Stimulated activated CD4-positive, alpha-beta T cell treated with anti-CD3 and anti-CD28 coated beads, Interleukin-15, amount 100 ng/mL, for 1 hour (primary cell): ENCODE data around the gene KLLN.
"Not testable (repeated sequence)": the region's sequence is repeated elsewhere in the genome, so short reads cannot be mapped to it uniquely, and the experiment has no call there.

Experiments used
- DNase-seq, 2 donors: peaks; one replicate each; pipeline ENCODE4 v3.0.0-alpha.2; 2020; ENCODE audit warnings: low read depth in 1 of 2, low spot score in 1 of 2

Gene KLLN

DNA sequence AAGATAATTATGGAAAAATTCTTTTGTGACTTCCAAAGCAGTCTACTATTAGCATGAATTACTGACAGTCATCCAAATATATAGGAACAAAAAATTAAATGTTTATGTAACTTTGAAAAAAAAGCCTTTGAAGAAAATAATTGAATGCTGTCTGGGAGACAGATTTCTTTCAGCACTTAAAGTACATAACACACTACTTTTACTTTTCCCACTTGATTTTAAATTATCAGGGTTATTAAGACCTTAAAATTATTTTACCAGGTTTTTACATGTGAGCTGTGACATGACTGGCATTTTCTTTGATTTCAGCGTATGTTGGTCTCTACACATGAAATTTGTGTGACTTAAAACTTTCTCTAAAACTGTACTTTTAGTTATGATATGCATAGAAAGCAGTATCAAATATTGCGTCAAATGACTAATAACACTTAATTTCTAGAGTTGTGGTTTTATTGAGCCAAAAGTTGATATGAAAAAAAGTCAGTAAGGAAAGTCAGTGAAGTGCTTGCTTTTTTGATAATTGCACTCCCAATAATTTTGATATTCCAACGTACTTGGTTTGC lies 3.2 kb upstream of the KLLN start:
- DNase-seq = no peak

DNA sequence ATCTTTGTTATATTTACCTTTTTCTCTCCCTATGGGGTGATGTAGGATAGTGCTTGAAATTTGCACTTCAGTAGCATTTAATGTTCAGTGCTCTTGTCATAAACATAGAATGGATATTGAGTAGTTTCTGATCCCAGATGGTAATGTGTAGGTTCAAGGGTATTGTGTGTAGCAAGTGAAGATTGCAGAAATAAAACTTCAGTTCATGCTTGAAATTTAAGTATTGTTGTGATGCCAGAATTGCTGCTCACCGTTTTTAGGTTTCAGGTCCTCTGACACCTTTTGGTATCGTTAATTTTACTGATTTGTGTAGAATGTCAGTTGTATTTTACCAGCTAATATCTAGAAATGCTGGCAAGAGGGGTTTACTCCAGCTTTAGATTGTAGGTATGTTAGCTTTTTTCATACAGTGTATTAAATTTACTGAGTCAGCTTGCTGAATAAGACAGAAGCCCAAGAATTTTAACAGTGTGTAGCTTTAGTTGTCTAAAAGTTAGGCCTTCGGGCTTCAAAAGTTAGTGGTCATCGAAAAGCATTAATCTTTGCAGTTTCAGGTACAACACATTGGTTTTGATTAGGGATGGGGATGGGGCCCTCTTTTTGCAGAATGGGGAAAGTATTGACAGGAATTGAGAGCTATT lies 2.0 kb upstream of the KLLN start:
- no peak for DNase-seq

DNA sequence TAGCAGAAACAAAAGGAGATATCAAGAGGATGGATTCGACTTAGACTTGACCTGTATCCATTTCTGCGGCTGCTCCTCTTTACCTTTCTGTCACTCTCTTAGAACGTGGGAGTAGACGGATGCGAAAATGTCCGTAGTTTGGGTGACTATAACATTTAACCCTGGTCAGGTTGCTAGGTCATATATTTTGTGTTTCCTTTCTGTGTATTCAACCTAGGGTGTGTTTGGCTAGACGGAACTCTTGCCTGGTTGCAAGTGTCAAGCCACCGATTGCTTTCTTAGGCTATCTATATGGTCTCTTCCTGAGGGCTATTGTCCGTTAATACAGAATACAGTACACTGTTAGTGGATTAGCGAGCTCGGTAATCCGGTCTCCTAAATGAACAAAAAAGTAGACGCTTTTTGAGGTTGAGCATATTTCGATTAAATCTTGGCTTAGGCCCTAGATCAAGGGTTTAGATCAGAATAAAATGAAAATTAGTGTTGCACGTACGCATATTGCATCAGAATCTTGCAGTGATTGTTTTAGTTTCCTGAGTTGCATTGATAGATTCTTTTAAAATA lies 1.2 kb upstream of the KLLN start:
- no peak for DNase-seq

- not testable (repeated sequence) for DNase-seq
Observed at GRCh38 chr10:87863951-87864495, 690 bp upstream of the KLLN start.

GRCh38 chr10:87862679-87863052 lies 667 bp downstream of the KLLN start:
- no peak for DNase-seq

GRCh38 chr10:87861953-87862678 lies 1.2 kb downstream of the KLLN start:
- DNase-seq = peak; percentile 86 to 93

DNA sequence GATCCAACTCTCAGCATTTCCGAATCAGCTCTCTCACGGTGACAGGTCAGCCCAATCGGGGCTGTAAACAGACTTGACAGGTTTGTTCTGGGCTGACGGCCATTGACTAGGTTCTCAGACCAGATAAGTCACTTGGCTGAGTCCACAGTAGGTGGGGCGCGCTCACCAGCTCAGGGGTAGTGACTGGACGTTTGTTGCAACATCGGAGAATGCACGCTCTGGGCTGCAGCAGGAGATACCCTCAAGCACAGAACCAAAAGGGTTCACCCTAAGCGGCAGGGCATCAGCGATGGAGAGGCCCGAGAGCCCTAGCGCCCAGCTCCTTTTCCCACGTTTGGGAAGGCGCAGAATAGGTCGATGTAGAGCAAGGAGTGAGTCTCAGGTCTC lies 1.8 kb downstream of the KLLN start:
- DNase-seq = no peak

DNA sequence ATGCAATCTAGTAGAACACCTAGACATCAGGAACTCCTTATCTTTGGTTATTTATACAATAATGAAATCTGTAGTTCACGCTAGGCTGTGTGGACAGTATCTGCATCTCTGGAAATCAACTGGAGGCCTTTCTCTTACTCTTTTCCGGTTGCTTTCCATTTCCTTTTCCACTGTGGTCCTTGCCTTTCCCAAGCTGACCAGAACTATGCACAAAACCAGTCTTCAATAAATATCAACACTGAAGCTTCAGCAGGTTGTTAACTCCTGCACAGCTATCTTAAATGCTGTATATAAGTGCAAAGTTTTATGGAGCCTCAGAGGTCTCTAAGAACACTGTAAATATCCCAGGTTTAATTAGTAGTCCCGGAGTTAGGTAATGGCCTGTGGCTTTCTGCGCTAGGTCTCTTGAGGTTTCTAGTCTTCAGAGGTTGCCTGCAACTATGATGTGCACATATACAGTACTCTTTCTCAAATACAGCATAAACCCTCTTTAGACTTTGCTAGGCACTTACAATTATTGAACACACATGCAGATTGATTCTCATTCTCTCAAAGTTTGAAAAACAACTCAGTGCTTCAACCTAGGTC lies 2.4 kb downstream of the KLLN start:
- no peak for DNase-seq

DNA sequence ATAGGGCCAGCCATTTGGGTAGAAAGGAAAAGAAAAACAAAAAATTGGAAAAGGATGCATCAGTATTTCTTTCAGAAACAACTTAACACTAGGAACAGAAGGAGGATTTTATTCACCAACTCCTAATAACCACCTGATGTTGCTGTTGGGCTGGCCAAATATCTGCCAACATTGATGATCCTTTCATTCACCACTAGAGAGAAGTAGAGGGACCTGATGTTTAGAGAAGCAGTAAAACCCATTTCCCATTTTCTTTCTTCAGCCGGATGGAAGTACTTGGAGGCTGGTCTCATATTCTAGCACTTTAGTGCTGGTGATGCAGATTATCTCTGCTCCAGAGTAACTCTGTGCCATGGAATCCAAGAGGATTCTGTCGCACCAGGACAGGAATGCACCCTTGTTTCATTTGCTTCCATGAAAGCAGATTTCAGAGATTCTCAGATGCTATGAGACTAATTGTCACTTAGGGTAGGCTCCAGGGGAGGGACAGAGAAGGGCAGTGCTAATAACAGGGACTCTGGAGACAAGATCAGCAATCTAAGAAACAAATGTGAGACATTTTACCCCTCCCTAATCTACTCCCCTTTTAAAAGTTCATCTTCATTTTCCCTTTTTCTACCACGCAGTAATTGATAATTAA lies 3.1 kb downstream of the KLLN start:
- no peak for DNase-seq

GRCh38 chr10:87855665-87856064 lies 7.7 kb downstream of the KLLN start:
- DNase-seq = not testable (repeated sequence)

DNA sequence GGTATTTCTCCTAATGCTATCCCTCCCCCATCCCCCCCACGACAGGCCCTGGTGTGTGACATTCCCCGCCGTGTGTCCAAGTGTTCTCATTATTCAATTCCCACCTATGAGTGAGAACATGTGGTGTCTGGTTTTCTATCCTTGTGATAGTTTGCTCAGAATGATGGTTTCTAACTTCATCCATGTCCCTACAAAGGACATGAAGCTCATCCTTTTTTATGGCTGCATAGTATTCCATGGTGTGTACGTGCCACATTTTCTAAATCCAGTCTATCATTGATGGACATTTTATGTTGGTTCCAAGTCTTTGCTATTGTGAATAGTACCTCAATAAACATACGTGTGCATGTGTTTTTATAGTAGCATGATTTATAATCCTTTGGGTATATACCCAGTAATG lies 8.1 kb downstream of the KLLN start:
- DNase-seq = not testable (repeated sequence)

DNA sequence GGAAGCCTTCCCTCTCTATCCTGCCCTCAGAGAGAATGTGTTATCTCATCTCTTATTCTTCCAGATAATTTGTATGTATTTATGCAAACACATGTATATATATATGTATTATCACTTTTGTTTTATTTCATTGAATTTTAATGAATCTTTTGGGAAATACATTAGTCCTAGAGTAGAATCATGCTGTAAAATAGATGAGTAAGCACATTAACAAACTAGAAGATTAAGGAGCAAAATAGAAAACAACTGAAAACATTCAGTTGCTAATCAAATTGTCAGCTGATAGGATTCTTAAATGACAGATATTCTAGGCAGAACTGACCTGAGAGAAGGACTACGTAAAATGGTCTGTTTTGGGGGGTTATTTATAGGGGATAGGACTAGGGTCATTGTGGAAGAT lies 11.2 kb downstream of the KLLN start:
- no peak for DNase-seq

- no peak for DNase-seq
Observed at GRCh38 chr10:87850742-87851205, 12.6 kb downstream of the KLLN start.

DNA sequence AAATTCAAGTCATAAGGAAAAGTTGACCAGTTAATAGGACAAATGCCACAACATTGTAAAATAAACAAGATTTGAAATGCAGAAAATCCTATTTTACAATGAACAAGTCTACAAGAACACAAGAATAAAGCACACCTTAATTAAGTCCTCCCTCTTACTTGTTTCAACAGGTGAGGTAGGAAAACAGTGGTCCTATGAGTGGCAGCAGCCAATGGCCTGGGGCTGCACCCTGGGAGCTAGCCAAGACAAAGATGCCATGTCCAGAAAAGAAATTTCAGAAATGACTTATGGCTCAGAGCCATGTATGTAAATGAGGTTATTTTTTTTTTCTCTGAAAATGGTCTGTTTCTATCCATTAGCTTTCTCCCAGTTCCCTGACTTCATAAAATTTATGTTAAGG lies 14.3 kb downstream of the KLLN start:
- DNase-seq = no peak

DNA sequence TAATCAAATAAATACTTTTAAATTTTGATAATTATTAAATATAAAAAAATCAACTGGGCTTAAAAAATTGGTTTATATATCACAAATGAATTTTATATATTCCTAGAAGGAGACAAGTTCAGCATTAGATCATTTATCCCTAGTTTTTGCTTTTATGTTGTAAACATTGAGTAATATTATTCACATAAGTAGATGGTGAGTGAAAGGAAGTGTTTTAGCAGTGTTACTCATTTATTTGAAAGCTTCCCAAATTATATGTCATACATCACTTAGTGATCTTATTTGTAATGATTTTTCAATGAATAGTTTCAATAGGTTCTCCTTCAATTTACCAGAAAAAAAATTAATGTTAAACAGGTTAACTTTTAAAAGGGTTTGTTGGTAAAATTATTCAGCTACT lies 15.8 kb downstream of the KLLN start:
- DNase-seq = no peak

- not testable (repeated sequence) for DNase-seq
Observed at GRCh38 chr10:87846711-87847110, 16.6 kb downstream of the KLLN start.

GRCh38 chr10:87846023-87846422 lies 17.3 kb downstream of the KLLN start:
- DNase-seq = no peak

DNA sequence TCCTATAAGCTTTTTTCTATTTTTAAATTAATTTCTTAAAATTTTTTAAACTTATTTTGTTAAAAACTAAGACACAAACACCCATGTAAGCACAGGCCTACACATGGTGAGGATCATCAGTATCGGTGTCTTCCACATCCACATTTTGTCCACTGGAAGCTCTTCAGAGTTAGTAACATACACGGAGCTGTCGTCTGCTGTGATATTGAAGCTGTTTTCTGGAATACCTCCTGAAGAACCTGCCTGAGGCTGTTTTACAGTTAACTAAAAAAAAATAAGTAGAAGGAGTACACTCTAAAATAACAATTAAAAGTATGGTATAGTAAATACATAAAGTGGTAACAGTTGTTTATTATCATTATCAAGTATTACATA lies 17.7 kb downstream of the KLLN start:
- no peak for DNase-seq

DNA sequence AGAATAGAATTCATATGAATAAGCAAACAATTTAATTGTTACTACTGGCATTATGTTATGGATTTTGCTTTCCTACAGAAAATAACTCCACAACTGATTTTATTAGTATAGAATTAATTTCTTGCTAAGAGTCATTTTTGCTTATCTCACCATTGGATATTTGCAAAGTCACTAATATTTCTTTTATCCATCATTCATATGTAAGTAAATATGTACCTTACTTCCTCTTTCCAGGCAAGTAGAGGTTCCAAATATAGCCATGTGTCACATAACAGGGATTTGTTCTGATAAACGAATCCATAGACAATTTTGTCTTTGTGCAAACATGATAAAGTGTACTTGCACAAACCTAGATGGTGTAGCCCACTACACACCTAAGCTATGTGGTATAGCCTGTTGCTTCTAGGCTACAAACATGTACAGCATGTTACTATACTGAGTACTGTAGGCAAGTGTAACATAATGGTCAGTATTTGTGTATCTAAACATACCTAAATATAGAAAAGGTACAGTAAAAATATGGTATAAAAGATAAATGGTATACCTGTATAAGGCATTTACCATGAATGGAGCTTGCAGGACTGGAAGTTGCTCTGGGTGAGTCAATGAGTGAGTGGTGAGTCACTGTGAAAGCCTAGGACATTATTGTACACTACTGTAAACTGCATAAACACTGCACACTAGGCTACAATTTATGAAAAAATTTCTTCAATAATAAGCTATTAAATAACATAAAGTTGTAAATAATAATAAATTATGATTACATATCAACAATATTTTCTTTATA lies 18.3 kb downstream of the KLLN start:
- DNase-seq = no peak

DNA sequence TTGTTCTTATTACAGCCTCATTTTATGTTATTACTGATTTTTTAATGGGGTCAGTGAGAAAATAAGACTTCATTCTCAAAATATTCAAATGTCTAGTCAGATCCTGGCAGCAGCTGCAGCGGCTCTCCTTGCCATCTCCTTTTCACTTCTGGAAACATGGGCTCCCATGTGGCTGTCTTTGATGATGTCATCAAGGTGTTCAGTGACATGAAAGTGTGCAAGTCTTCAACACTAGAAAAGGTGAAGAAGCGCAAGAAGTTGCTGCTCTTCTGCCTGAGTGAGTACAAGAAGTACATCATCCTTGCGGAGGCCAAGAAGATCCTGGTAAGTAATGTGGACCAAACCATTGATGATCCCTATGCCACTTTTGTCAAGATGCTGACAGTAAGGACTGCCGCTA lies 19.6 kb downstream of the KLLN start:
- DNase-seq = no peak
